Loucy (cell line): ENCODE measurements around the gene CRYBB3.

Source experiments
- H2AFZ ChIP-seq: fragments of 200-600 bp; sonication (generic); 2 replicates; pipeline ENCODE4 v1.6.0; 2016; ENCODE audit warnings: antibody characterized with exemption, mild to moderate bottlenecking, low read length, moderate library complexity
- H3F3A ChIP-seq: fragments of 200-600 bp; 2 replicates; pipeline ENCODE4 v1.6.0; 2016; ENCODE audit warnings: antibody characterized with exemption, low read depth, mild to moderate bottlenecking
- H3K27me3 ChIP-seq: fragments of 200-600 bp; sonication (generic); 2 replicates; pipeline ENCODE4 v1.6.1; 2014; ENCODE audit warnings: low read length, mild to moderate bottlenecking; ENCODE audit not compliant: insufficient read depth, poor library complexity, severe bottlenecking
- H3K36me3 ChIP-seq: fragments of 200-600 bp; sonication (generic); 2 replicates; pipeline ENCODE4 v1.6.1; 2016; ENCODE audit warnings: low read length; ENCODE audit not compliant: insufficient read depth
- H3K4me1 ChIP-seq: fragments of 200-600 bp; sonication (generic); 2 replicates; pipeline ENCODE4 v1.5.1; 2014; ENCODE audit warnings: low read length, mild to moderate bottlenecking; ENCODE audit not compliant: insufficient read depth, poor library complexity, severe bottlenecking
- H3K4me2 ChIP-seq: fragments of 200-600 bp; sonication (generic); 2 replicates; pipeline ENCODE4 v1.6.0; 2014; ENCODE audit warnings: antibody characterized with exemption, low read length, low read depth, mild to moderate bottlenecking; ENCODE audit not compliant: poor library complexity, severe bottlenecking
- H3K4me3 ChIP-seq: fragments of 200-600 bp; sonication (generic); 2 replicates; pipeline ENCODE4 v1.5.1; 2014; ENCODE audit warnings: low read length, mild to moderate bottlenecking, mixed read lengths; ENCODE audit not compliant: poor library complexity, severe bottlenecking
- H3K79me2 ChIP-seq: fragments of 200-600 bp; sonication (generic); 2 replicates; pipeline ENCODE4 v1.6.1; 2014; ENCODE audit warnings: low read length; ENCODE audit not compliant: insufficient read depth
- H3K9ac ChIP-seq: fragments of 200-600 bp; sonication (generic); 2 replicates; pipeline ENCODE4 v1.6.0; 2014; ENCODE audit warnings: mild to moderate bottlenecking, low read depth, low read length, moderate library complexity; ENCODE audit not compliant: poor library complexity, severe bottlenecking
- H3K9me2 ChIP-seq: fragments of 200-600 bp; sonication (generic); replicated peaks from 2 replicates; pipeline ENCODE4 v1.6.1; 2016; ENCODE audit warnings: low read depth, low read length, mixed read lengths
- H3K9me3 ChIP-seq: fragments of 200-600 bp; sonication (generic); 2 replicates; pipeline ENCODE4 v1.6.1; 2014; ENCODE audit warnings: mild to moderate bottlenecking, antibody characterized with exemption, low read length, low read depth; ENCODE audit not compliant: insufficient read depth
- H4K20me1 ChIP-seq: fragments of 200-600 bp; sonication (generic); 2 replicates; pipeline ENCODE4 v1.6.0; 2014; ENCODE audit warnings: antibody characterized with exemption, low read length, mild to moderate bottlenecking; ENCODE audit not compliant: insufficient read depth, poor library complexity, severe bottlenecking
- EZH2phosphoT487 ChIP-seq: fragments of 200-600 bp; IDR thresholded peaks from 2 replicates; pipeline ENCODE4 v1.6.1; 2018; ENCODE audit warnings: antibody characterized with exemption, mild to moderate bottlenecking, moderate library complexity, borderline replicate concordance
- TF ChIP-seq, protein P1 (sequence below): fragments of 200-600 bp; sonication (generic); conservative IDR thresholded peaks from 2 replicates; pipeline ENCODE4 v1.5.1; 2014; ENCODE audit warnings: mild to moderate bottlenecking, antibody characterized with exemption, low read length

The CRYBB3 gene

DNA sequence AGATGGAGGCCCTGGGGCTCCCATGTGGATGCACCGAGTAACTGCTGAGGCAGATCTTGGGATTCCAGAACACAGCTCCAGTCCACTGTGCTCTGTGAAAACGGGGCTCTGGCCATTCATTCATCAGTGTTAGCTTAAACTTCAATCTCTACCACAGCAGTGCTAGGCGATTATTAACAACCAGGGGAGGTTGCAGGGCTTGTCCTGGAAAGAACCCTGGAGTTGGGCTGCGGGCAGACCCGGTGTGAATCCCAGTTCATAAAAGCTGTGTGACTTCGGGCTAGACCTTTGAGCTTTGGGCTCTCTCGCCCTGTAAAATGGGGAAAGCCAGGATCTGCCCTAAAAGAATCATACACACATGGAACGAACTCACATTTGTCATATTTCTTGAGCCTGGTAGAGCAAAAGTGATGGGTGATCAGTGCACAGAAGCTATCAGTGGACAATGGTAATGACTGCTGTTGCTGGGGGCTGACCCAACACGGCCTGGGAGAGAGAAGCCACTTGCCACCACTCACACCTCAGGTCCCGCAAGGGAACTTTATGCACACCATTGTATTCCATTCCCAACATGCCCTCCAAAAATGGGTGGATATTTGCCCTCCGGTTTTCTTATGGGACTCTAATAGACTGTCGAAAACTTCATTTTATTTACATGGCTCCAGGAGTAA, 15.6 kb upstream of the CRYBB3 start:
- Histone ChIP-seq H3K9ac (no peak overlapping the region), H3K4me3 (no peak overlapping the region), H3K9me2 (no peaks in the 10 kb centered on the region), H2AFZ (no peak overlapping the region), H3F3A (no peaks in the 10 kb centered on the region), H3K9me3 (no peaks in the 10 kb centered on the region), H3K4me2 (no peak overlapping the region), H4K20me1 (no peaks in the 10 kb centered on the region), H3K27me3 (no peaks in the 10 kb centered on the region), H3K36me3 (no peaks in the 10 kb centered on the region), H3K79me2 (no peaks in the 10 kb centered on the region), H3K4me1 (no peaks in the 10 kb centered on the region)
- TF ChIP-seq EZH2phosphoT487, result no peak
- TF ChIP-seq, protein P1, sequence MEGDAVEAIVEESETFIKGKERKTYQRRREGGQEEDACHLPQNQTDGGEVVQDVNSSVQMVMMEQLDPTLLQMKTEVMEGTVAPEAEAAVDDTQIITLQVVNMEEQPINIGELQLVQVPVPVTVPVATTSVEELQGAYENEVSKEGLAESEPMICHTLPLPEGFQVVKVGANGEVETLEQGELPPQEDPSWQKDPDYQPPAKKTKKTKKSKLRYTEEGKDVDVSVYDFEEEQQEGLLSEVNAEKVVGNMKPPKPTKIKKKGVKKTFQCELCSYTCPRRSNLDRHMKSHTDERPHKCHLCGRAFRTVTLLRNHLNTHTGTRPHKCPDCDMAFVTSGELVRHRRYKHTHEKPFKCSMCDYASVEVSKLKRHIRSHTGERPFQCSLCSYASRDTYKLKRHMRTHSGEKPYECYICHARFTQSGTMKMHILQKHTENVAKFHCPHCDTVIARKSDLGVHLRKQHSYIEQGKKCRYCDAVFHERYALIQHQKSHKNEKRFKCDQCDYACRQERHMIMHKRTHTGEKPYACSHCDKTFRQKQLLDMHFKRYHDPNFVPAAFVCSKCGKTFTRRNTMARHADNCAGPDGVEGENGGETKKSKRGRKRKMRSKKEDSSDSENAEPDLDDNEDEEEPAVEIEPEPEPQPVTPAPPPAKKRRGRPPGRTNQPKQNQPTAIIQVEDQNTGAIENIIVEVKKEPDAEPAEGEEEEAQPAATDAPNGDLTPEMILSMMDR, result no peak

DNA sequence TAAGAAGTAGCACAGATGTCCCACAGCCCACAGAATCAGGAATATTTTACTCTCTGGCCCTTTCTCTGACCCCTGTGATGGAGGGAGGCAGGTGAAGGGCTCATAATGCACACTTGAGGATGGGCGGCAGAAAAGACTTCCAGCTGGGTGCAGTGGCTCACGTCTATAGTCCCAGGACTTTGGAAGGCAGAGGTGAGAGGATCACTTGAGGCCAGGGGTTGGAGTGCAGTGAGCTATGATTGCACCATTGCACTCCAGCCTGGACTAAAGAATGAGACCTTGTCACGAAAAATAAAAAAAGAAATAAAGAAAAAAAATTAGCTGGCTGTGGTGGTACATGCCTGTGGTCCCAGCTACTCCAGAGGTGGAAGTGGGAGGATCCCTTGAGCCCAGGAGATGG, 13.5 kb upstream of the CRYBB3 start:
- Histone ChIP-seq H3K79me2 (no peaks in the 10 kb centered on the region), H3K9ac (no peak overlapping the region), H2AFZ (no peak overlapping the region), H3K4me1 (no peaks in the 10 kb centered on the region), H3K4me2 (no peak overlapping the region), H3K9me3 (no peaks in the 10 kb centered on the region), H3K4me3 (no peak overlapping the region), H3F3A (no peaks in the 10 kb centered on the region), H4K20me1 (no peaks in the 10 kb centered on the region), H3K27me3 (no peaks in the 10 kb centered on the region), H3K9me2 (no peaks in the 10 kb centered on the region), H3K36me3 (no peaks in the 10 kb centered on the region)
- TF ChIP-seq, protein P1, result no peak
- TF ChIP-seq EZH2phosphoT487, result no peak

DNA sequence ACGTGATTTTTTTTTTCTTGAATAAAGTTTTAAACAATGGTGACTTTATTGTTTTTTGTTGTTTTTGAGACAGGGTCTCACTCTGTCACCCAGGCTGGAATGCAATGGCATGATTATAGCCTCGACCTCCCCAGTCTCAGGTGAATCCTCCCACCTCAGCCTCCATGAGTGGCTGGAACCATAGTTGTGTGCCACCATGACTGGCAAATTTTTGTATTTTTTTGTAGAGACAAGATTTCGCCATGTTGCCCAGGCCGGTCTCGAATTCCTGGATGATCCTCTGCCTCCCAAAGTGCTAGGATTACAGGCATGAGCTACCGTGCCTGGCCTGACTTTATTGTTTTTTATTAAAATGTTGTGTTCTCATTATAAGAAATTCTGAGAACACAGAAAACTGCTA, 12.2 kb upstream of the CRYBB3 start:
- Histone ChIP-seq H2AFZ (no peak overlapping the region), H3K27me3 (no peaks in the 10 kb centered on the region), H3K4me1 (no peaks in the 10 kb centered on the region), H4K20me1 (no peaks in the 10 kb centered on the region), H3K9me3 (no peaks in the 10 kb centered on the region), H3F3A (no peaks in the 10 kb centered on the region), H3K4me2 (no peak overlapping the region), H3K9me2 (no peaks in the 10 kb centered on the region), H3K9ac (no peak overlapping the region), H3K36me3 (no peaks in the 10 kb centered on the region), H3K4me3 (no peak overlapping the region), H3K79me2 (no peaks in the 10 kb centered on the region)
- TF ChIP-seq, protein P1, result no peak
- TF ChIP-seq EZH2phosphoT487, result no peak
